HK-2 (cell line): ENCODE measurements around the gene KCNJ10.

Experiments used
- DNase-seq: peaks from one replicate; pipeline ENCODE4 v3.0.0-alpha.2; 2018; ENCODE audit not compliant: unreplicated experiment

KCNJ10 gene

GRCh38 chr1:159962176-159962575 is 107.8 kb downstream of the KCNJ10 start:
- DNase-seq, result no peak

DNA sequence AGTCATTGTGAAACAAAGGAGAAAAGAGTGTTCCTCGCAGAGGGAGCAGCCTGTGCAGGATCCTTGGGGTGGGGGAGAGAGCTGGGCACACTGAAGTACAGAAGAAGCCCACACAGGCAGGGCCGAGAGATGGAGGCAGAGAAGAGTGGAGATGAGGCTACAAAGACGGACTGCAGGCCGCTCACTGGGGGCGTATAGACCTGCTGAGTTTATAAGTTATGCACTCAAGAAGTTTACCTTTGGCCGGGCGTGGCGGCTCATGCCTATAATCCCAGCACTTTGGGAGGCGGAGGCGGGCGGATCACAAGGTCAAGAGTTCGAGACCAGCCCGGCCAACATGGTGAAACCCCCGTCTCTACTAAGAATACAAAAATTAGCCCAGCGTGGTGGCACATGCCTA is 108.3 kb downstream of the KCNJ10 start:
- DNase-seq, result no peak

DNA sequence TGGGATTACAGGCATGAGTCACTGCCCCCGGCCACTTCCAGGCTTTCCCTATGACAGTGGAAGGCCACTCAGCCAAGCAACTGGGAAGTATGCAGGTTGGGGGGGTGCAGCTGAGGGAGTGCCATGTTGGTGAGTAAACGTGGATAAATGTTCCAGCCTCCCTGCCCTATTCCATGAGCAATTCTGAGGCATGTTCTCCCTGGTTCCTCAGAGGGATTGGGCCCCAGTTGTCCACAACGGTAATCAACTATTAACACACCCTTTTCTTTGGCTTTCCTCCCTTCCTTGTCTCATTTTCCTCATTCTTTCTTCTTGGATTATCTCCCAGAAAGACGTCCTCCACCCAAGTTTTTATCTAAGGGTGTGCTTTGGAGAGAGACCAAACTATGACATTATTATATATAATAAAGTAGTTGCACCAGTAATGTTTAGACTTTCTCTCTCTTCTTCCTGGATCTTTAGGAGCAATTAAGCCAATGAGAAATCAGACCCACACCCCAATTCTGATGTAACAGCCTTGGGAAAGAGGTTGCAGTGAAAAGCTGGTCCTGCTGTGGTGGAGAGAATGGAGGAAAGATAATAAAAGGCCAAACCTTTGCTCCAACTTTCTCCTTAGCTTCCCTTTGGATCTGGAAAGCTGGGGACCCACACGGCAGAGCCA is 109.1 kb downstream of the KCNJ10 start:
- peak; percentile 22 for DNase-seq

GRCh38 chr1:159959451-159959850 is 110.5 kb downstream of the KCNJ10 start:
- no peak for DNase-seq

GRCh38 chr1:159958719-159959380 is 111.1 kb downstream of the KCNJ10 start:
- DNase-seq, result no peak

- DNase-seq, result no peak
Measured at GRCh38 chr1:159957824-159958268, 112.1 kb downstream of the KCNJ10 start.

DNA sequence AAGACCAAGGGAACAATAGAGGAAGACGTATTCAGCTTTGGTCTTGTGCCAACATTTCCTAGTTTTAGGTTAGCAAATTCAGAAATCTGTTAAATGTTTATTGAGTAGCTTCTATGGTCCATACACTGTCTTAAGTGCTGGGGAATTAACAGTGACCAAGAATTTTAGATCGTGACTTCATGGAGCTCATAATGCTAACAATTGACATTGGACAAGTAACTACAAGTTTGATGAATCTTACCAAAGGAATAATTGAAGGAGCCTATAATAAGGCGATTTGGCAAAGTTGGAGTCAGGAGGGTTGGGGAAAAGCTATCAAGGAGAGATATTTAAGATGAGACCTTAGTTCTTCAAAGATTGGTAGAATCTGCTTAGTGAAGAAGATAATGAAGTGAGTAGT is 114.5 kb downstream of the KCNJ10 start:
- DNase-seq, result no peak

GRCh38 chr1:159953536-159954515 is 116.1 kb downstream of the KCNJ10 start, which contains the start of gene SLAMF9:
Gene SLAMF9, minus strand, starts transcription at chr1:159954237. Its CDS starts 100 bp downstream, at chr1:159954137.
- DNase-seq, result no peak

DNA sequence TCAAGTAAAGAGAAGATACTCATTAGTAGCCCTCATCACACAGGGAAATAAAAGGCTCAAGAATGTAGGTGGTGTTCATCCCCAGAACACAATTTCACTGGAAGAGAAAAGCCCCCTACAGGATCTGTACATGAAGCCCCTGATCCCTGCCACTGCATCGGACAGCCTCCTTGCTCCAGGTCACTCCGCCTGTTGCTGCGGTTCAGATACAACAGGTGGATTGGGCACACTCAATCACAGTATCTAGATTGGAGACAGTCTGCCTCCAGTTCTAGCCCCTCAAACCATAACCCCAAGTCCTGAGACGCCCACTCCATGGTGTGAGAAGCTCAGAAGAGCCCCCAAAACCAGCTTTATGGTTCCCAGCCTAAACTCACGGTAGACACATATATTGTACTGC is 117.0 kb downstream of the KCNJ10 start:
- DNase-seq, result no peak

DNA sequence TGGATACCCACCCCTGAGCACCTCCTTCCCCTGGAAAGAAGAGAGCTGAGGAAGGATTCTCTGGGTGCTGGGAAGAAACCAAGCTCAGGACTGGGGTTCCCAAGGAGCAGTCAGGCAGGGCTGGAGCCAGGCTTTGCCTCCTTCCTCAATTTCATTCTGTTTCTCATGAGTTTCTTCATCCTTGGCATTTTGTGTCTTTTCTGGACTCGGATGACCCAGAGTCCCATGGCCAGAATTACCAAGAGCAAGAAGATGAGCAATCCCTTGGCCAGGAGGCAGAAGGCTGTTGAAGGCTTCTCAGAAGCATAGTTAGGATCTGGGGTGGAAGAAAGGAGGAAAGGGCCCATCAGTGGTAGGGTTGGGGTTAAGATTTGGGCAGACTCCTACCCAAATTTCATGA is 118.4 kb downstream of the KCNJ10 start:
- DNase-seq, result no peak

- DNase-seq, result no peak
Measured at GRCh38 chr1:159951016-159951415, 118.9 kb downstream of the KCNJ10 start.

DNA sequence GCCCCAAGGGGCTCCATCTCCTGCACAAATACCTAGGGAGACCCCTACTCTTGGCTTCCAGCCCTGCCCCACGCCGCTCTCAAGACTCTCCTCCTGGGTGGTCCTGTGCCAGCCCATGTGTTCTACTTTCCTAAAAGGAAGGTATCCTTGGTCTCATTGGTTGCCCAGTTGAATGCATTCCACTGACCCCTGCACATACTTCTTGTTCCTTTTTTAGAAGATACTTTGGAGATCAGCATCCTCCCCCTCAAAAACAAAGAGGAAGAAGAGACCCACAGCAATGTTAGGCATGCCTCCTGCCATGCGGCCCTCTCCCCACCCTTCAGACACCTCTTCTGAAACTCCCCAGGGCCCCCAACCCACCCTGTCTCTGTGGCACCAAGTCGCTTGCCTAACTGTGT is 120.0 kb downstream of the KCNJ10 start:
- DNase-seq, result no peak

DNA sequence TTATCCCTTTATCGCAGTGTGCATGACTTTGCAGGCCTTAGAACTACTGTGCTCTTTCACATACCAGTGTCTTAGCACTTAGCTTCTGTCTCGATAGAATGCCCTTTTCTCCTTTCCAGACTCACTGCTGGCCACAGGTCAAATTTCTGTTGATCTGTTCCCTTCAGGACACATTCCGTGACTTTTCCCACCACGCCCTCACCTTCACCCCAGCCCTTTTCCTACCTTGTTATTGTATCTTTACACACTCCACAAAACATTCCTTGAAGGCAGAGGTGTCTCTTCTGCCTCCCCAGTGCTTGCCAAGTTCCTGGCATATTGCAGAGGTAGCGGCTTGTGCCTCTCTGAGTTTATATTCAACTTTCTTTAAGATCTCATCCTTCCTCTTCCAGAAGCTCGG is 120.8 kb downstream of the KCNJ10 start:
- DNase-seq, result no peak
